ENCODE measurements around the gene ARRB1. TPM values are rescaled to one million over a fixed set of nuclear protein-coding genes. Genes with fewer than 3 reads are reported as not detected.

ARRB1 gene
- total and polyA plus RNA-seq, 12 donors: 4.9 to 54.2 (median 31.0) TPM

DNA sequence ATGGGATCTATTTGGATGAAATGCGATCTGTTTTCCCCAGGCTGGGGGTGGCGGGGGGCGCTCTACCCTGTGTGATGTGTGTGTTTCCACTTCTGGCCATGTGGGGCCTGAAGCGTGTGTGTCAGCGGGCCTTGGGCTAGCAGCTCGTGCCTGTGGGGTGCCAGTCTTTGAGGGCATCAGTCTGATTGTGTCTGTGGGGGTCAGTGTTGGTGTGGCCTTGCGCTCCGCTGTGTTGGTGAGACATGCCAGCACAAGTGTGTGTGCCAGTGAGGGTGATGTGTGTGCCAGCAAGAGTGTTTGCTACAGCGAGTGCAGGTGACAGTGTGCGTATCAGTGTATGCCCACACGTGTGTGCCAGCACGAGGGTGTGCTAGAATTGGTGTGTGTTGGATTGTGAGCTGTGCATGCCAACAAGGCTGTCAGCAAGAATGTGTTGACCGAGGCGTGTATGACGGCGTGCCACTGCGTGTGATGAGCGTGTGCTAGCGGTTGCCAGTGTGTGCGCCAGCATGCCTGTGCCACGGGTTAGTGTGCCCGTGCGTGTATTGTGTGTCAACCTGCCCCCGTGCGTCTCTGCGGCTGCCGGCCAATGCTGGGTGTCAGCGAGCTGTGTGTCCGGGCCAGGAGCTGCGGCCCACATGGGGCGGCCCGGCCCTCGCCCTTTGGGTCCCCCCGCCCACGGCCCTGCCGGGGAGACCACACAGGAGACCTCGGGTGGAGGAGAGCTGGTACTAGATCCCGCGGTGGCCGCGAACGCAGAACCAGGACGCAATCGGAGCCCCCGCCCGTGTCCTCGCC, 519 bp downstream of the ARRB1 start:
- Histone ChIP-seq H3K4me1 (replicated peaks in 1 of 2) (peaks cover 14 to 51% of the 10 kb centered on the region in 2 donors), H3K27me3 (no peaks in the 10 kb centered on the region), H3K9me3 (replicated peaks in 1 of 3) (no peaks in the 10 kb centered on the region), H3K4me3 (peak overlapping the region; percentile 21 to 77 (median 36)), H3K27ac (peak overlapping the region in 4 of 5 donors; percentile 50 to 95 (median 76)), H3K36me3 (replicated peaks in 1 of 2) (no peaks in the 10 kb centered on the region)
- intact Hi-C loops (cut with DNase I): no loop called here
- DNase-seq: peak; percentile 59 to 79 (median 61)
- WGBS, 4 donors: 6 to 22% (median 8%) methylated on average over 14 to 47 of the region's 47 CpGs
- TF ChIP-seq, protein P1, sequence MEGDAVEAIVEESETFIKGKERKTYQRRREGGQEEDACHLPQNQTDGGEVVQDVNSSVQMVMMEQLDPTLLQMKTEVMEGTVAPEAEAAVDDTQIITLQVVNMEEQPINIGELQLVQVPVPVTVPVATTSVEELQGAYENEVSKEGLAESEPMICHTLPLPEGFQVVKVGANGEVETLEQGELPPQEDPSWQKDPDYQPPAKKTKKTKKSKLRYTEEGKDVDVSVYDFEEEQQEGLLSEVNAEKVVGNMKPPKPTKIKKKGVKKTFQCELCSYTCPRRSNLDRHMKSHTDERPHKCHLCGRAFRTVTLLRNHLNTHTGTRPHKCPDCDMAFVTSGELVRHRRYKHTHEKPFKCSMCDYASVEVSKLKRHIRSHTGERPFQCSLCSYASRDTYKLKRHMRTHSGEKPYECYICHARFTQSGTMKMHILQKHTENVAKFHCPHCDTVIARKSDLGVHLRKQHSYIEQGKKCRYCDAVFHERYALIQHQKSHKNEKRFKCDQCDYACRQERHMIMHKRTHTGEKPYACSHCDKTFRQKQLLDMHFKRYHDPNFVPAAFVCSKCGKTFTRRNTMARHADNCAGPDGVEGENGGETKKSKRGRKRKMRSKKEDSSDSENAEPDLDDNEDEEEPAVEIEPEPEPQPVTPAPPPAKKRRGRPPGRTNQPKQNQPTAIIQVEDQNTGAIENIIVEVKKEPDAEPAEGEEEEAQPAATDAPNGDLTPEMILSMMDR (IDR thresholded peaks at IDR 0.05): no peak
- peak in 1 of 2 donors; percentile 24 for TF ChIP-seq POLR2A (IDR thresholded peaks at IDR 0.05)

GRCh38 chr11:75350122-75350742, 1.2 kb downstream of the ARRB1 start:
- intact Hi-C loops (cut with DNase I): no loop called here
- TF ChIP-seq, protein P1 (IDR thresholded peaks at IDR 0.05): no peak
- TF ChIP-seq POLR2A (IDR thresholded peaks at IDR 0.05): no peak
- Histone ChIP-seq H3K36me3 (replicated peaks in 1 of 2) (no peaks in the 10 kb centered on the region), H3K27me3 (no peaks in the 10 kb centered on the region), H3K9me3 (replicated peaks in 1 of 3) (no peaks in the 10 kb centered on the region), H3K27ac (peak overlapping the region in 3 of 5 donors; percentile 6 to 95 (median 85)), H3K4me3 (peak overlapping the region in 1 of 4 donors; percentile 77), H3K4me1 (replicated peaks in 1 of 2) (peaks cover 14 to 56% of the 10 kb centered on the region in 2 donors)
- WGBS, 4 donors: 49 to 68% (median 52%) methylated on average over 9 of the region's 9 CpGs
- DNase-seq: no peak

- Histone ChIP-seq H3K9me3 (replicated peaks in 1 of 3) (no peaks in the 10 kb centered on the region), H3K27ac (peak overlapping the region in 3 of 5 donors; percentile 6 to 95 (median 85)), H3K4me1 (replicated peaks in 1 of 2) (peaks cover 16 to 60% of the 10 kb centered on the region in 2 donors), H3K36me3 (replicated peaks in 1 of 2) (no peaks in the 10 kb centered on the region), H3K27me3 (no peaks in the 10 kb centered on the region), H3K4me3 (peak overlapping the region in 1 of 4 donors; percentile 77)
- DNase-seq: peak in 2 of 7 donors; percentile 41 to 44
- intact Hi-C loops (cut with DNase I): no loop called here
- WGBS, 4 donors: 63 to 75% (median 66%) methylated on average over 2 to 4 of the region's 4 CpGs
- TF ChIP-seq, protein P1 (IDR thresholded peaks at IDR 0.05): no peak
- no peak for TF ChIP-seq POLR2A (IDR thresholded peaks at IDR 0.05)
Measured at GRCh38 chr11:75349521-75350116, 1.8 kb downstream of the ARRB1 start.
